ENCODE data around the gene PSMB11.
"Not testable (repeated sequence)": the region's sequence is repeated elsewhere in the genome, so short reads cannot be mapped to it uniquely, and the experiment has no call there.

PSMB11 gene, protein sequence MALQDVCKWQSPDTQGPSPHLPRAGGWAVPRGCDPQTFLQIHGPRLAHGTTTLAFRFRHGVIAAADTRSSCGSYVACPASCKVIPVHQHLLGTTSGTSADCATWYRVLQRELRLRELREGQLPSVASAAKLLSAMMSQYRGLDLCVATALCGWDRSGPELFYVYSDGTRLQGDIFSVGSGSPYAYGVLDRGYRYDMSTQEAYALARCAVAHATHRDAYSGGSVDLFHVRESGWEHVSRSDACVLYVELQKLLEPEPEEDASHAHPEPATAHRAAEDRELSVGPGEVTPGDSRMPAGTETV

DNA sequence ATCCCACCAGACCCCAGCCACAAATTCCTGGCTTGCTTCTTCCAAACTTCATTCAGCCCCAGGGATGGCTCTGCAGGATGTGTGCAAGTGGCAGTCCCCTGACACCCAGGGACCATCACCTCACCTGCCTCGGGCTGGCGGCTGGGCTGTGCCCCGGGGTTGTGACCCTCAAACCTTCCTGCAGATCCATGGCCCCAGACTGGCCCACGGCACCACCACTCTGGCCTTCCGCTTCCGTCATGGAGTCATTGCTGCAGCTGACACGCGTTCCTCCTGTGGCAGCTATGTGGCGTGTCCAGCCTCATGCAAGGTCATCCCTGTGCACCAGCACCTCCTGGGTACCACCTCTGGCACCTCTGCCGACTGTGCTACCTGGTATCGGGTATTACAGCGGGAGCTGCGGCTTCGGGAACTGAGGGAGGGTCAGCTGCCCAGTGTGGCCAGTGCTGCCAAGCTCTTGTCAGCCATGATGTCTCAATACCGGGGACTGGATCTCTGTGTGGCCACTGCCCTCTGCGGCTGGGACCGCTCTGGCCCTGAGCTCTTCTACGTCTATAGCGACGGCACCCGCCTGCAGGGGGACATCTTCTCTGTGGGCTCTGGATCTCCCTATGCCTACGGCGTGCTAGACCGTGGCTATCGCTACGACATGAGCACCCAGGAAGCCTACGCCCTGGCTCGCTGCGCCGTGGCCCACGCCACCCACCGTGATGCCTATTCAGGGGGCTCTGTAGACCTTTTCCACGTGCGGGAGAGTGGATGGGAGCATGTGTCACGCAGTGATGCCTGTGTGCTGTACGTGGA is at the start of gene PSMB11:
TSS of gene PSMB11 (plus strand) at position 51 of the 804 bp plus-strand sequence. CDS start at position 65, 14 bp downstream.
- DNase-seq, result no peak

DNA sequence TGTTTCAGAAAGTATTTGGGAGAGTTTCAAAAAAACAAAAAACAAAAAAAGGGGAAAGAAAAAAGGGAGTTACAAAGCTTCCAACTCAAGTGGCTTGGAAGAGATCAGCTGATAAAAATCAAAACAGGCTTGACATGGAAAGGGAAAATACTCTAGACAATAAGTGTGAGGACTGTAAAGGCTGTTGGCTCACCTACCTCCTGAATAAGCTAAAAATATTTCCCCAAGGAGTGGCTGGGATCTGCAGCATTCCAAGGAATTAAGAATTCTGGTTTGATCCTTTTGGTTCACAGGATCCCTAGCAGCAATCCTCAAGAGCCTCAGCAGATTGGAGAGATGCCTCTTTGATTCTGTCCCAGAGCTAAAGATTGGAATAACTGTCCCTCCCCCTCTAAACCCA is 48.5 kb upstream of the PSMB11 start:
- no peak for DNase-seq

DNA sequence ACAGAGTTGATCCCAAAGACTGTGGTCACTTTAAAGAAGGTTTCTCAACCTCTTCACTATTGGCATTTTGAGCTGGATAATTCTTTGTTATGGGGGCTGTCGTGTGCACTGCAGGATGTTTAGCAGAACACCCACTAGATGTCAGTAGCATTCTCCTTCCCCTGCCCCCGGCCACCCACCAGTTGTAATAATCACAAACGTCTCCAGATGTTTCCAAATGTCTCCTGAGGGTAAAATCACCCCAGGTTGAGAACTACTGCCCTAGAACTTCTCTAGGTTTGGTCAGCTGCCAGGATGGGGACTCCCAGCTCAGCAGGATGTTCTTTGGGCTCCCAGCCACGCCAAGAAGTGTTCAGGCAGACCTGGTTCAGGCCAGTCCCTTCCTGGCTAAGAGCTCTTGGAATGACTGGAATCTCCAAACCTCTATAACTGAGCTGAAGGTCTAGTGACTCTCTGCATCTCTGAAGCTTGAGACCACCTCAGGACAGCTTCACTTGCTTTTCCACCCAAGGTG is 47.2 kb upstream of the PSMB11 start:
- DNase-seq, result peak in 1 of 2 experiments; percentile 43

DNA sequence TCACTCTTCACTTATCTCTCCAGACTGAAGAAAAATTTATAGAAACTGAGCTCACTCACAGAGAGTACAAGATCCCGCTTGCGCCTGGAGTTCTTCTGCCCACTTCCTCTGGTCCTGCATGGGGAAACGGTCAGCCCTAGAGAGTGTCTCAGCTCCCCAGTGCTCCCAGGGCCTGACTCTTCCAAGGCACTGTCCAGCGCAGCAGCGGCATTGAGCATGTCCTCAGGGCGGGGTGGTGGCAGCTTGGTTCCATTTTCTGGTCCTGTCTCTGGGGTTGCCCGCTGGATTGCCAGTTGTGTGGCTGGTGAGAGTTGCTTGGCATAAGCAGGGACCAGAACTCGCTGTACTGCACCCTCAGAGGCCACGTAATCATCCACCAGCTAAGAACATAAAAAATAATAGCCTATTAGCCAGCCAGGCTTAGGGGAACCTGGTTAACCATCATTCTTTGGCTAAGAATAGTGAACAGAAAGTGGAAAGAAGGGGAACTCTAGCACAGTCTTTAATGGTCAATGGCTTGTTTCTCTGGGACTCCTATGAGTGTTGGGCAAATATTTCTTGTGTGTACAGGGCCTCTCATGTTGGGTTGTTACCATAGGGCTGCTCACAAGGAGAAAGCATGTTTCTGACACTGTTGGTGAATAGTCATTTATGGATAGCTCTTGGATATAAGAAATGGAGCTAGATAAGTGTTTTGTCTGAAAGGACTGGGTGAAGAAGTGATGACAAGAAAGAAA is 46.0 kb upstream of the PSMB11 start:
- DNase-seq, result no peak

DNA sequence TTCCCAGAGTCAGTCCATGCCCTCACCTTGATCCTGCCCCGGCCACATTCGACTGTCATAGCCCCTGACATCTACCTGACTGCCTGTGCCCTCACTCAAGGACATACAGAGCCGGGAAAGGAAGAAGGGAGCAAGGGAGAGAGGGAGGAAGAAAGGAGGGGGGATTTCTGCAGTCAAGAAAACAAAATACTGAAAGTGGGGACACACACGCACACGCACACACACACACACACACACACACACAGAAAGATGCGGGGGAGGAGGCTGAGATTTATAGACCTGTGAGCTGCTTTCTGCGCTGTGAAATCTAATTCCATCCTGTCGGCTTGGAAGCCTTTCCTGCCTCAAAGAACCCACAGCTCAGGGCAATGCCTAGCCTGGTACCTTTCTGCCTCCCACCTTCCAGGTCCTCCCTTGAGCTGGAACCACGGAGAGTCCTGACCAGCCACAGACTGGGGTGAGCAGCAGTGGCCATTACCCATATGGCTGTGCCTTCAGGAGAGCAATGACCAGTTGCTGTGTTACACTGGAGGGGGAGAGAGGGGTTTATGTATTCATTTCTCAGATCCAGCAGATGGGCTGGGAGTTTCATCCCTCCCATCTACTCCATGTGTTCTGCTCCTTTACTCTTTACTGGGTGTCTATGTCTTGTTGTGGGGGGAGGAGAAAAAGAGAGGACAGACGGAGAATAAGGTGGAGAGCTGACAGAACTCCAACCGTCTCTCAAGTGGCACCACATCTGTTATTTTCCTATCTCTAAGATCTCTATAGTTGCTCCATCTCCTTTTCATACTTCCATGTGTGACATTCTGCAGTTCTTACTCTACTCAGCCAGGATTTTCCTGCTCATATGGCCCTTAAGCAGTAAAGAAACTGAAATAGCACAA is 45.0 kb upstream of the PSMB11 start:
- DNase-seq, result no peak

DNA sequence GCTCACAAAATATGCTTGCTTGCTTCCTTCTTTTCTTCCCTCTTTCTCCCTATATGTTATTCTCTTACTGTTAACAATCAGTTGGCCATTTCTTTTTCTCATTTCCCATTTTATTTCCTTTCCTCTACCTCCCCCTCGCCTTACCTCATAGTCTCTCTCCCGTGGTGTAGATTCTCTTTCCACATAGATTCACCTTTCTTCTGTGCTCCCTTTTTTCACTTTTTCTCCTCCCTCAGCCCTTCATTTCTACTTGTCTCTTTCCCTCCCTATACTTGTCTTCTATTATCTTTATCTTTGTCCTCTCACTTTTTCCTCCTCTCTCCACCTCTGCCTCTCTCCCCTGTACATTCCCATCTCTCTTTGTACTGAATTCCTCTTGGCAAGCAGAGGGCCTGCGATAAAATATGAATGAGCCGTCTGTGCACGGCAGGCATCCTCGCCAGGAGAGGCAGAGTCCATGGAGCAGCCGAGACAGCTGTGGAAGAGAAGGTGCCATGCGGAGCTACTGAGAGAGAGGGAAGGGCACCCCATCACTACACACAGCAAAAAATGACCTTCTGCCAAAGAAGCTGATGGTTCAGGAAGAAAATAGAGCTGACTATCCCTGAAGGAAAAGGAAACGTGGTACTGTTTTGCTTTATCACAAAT is 44.2 kb upstream of the PSMB11 start:
- no peak for DNase-seq

DNA sequence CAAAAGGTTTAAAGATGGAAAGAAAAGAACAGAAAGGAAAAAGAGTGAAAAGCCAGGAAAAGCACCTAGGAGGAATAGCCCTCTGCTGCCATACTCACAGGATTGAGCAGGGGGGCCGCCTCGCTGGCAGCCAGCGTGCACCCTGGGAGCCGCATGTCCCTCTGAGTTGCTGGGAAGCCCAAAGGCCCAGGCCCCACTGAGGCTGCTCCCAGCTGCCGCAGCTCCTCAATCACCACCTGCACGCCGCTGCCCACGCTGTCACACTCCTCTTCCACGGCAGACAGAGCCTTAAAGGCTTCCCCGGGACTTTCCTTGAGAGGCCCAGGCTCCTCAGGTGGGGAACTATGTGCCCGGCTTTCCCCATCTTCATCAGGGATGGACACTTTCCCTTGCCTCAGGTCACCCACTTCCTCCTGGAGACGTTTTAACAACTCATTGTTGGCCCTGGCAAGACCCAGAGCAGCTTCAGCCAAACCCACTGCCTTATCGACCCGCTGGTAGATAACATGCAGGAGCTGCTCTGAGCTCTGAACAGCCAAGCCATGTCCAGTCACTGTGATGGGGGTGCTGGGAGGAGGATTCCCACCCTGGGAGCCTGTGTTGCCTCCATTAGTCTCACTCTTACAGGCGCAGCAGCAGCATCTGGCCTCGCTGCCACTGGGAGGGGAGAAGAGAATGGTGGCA is 43.5 kb upstream of the PSMB11 start:
- DNase-seq, result no peak

DNA sequence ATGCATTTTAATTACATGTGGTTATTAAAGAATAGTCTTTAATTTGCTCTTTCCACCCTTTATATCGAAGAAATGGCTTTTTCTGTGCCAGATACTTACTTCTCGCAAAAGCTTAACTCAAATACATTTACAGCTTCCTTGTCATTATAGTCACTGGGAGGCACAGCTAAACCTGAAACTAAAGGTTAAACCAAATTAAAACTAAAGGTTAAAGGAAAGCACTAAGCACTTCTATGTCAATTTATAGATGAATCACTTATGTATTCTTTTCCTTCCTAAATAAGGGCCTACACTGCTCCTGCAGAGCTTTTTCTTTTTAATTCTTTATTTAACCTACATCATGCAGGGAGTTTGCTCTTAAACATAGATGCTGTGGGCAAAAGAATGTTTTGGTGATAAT is 41.2 kb upstream of the PSMB11 start:
- DNase-seq, result no peak

DNA sequence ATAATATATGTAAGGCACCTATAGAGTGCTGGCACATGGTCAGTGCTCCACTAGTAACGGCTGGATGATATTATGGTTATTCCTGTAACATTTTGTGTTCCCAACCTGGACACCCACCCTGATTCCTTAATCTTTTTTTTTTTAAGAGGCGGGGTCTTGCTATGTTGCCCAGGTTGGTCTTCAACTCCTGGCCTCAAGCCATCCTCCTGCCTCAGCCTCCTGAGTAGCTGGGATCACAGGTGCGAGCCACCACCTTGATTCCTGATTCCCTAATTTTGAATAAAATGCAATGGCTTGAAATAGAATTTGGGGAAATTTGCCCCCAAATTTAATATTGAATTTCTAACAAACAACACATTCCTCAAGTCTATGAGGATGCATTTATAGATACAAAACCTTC is 39.4 kb upstream of the PSMB11 start:
- no peak for DNase-seq

DNA sequence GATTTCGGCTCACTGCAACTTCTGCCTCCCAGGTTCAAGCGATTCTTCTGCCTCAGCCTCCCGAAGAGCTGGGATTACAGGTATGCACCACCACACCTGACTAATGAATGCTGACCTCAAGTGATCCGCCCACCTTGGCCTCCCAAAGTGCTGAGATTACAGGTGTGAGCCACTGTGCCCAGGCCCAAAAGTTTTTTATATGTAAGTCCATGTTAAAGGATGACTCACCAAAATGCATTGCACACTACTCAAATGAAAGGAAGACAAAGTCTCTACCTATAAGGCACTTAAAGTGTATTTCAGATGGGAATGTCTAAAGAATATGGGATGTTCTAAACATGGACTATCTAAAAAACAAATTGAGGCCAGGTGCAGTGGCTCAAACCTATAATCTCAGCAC is 37.7 kb upstream of the PSMB11 start:
- DNase-seq, result not testable (repeated sequence)

DNA sequence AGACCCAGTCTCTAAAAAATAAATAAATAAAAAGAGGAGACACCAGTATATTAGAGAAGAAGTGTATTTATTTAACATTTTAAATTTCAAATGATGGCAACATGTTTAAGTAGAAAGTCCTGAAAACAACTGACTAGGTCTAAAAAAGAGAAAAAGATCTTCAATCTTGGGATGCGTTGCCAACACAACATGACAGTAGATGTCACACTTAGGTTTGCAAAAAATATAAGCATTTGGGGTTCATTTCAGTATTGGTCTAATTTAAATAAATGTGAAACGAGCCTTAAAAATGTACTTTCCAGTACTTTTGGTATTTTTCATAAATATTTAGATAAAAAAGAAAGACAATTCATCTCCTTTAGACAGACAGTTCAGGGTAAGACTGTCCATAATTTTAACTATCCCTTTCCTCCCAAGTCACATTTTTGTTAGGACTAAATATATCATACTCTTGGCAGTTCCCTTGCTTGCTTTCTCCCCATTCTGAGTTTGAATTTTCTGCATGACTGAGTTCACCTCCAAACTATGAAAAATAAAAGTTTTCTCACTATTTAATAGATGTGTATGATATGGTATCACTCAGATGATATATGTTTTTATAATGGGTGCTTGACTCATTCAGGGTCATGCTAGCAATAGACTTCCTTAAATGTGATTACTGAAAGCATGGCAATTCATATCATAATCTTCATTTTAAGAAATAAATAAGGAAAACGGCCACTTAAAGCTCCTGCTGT is 36.4 kb upstream of the PSMB11 start:
- no peak for DNase-seq

DNA sequence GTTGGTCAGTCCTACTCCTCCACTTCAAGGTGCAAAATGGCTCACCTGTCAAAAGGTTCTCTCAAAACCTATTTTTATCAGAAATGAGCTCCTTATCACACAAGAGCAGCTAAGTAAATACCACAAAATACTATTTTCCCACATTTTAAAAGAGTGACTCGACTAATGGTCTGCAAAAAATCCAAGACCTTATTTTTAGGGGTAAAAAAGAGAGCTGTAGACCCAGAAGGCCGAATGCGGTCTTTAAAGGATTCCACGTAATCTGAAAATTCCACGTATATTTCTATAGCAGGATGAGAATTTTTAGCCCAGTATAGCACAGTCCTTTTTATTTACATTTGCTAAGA is 35.9 kb upstream of the PSMB11 start:
- no peak for DNase-seq

DNA sequence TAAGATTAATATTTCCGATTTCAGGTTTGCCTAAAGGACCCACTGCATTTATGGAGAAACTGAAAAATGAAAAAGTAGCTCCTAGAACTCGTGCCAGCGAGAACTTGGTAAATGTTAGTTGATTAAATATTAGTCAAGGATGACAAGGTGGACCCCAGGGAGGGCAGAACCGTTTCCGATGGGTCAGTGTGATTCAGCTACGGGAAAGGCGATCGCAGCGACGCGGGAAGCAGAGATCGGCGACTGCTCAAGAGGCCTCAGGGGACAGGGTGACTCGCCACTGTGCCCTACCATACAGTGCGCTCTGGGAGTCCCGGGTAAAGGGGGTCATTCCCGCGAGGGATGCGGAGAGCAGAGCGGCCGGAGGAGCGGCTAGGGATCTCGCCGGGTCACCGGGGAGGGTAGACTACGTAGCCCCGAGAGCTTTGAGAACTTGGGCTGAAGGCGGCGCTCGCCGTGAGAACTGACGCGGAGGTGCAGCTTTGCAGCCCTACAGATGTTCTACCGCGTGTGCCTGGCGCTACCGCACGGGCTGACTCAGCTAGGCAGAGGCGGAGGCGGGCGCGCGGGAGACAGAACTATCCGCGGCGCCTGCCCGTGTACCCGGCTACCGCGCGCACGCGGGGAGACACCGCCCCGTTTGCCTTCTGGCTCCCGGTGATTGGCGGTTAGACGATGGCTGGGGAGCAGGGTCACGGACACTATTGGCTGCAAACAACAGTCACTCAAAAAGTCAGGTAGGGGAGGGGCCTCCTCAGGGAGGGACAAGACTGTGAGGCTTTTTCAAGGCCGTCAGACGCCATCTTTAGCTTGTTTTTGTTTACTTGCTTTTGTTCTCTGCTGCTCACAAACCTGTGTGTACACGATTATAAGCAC is 35.2 kb upstream of the PSMB11 start:
- peak; percentile 95 to 98 for DNase-seq

DNA sequence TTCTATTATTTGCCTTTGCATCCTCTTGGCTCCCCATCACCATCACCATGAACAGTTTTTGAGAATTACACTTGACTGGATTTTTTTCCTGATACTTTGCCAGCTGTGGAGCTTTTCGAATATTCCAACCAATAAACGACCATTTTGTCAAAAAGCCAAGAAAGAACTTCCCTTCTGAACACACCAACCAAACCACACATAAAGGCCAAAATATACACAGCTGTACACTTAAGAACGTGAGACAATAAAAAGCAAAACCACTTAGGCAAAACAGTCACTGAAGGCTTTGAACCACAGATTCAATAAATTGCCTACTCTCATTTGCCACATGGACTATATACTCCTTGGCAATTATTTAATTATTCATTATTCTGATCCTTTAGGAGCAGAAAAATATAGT is 33.2 kb upstream of the PSMB11 start:
- peak in 1 of 2 experiments; percentile 11 for DNase-seq

DNA sequence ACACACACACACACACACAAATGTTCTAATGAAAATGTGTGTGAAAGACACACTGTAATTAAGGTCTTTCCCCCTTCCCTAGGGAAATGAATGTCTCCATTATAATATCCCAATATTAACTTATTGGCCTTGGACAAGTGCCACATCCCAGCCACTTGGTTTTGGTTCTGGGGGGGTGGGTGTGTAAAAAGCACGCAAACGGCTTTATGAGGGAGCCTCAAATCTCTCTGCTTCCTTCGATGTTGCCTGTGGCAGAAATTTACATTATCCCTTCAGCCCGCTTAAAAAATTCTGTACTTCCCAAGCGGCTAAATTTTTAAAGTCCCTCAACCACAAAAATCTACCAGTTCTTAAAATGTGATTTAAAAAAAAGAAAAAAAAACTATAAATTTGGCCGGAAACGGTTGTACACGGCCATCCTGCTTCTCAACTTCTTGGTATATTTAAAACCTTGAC is 32.5 kb upstream of the PSMB11 start:
- peak; percentile 17 to 41 for DNase-seq

DNA sequence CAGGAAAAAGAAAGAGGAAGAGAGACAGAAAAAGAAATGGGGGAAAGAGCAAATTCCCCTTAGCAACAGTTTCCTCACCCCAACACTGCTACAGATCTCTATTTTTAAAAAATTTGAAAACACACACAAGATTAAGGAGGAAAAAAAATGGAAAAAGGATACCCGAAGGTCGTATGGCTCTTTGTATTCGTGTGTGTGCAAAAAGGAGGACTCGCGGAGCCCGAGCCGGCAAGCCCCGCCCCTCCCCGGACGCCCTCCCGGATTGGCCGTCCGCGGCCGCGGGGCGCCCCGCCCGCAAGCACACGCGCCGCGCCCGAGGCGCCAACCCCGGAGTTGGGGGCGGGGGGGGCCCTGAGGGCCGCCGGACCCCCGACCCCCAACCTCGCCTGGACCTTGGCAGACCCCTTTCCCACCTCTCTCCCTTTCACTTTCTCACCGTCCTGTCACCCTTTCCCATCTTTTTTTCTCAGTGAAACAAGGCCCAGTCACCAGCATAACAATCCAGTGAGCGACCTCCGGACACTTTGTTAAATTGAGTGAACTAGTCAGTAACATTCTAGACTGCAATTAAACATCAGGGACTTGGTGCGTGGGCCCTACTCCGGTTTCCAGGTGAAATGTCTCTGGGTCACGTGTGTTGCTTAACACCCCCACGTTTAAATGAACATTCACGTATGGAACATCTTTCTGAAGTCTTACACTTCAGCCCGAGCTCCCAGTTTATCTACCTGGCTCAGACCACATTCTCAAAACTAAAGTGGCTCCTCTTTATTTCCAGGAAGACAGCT is 31.9 kb upstream of the PSMB11 start, which contains the start of gene C14orf93:
TSS of gene C14orf93 (minus strand) at position 205 of the 788 bp plus-strand sequence. CDS start 11,120 bp downstream, outside the sequence.
- DNase-seq, result peak; percentile 41 to 84

DNA sequence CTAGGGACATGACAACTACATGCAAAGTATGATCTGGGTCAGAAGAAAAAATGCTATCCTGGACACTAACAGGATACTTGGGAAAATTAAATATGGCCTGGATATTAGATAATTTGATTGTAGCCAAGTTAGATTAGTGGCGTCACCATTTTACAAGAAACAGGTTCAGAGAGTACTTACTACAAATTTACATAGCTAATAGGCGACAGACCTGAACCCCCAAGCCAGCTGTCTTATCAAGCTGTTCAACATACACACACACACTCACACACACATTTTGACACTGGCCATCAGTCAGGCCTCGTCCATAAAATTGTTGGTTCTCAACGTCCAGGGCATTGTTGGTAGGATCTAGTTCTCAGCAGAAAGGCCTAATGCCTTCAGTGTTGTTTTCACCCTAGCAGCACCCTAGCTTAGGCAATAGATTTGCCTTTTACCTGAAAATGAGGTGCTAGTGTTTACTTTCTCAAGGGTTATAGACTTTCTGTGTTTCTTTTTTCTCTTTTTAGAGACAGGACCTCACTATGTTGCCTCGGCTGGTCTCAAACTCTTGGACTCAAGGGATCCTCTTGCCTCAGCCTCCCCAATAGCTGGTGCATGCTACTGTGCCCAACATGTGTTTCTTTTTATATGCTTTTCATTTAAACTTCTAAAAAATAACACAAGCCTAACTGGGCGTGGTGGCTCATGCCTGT is 28.8 kb upstream of the PSMB11 start:
- no peak for DNase-seq

DNA sequence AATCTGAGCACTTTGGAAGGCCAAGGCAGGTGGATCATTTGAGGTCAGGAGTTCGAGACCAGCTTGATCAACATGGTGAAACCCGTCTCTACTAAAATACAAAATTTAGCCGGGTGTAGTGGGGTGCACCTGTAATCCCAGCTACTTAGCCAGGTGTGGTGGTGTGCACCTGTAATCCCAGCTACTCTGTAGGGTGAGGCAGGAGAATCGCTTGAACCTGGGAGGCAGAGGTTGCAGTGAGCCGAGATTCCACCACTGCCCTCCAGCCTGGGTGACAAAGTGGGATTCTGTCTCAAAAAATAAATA is 28.3 kb upstream of the PSMB11 start:
- DNase-seq, result not testable (repeated sequence)

Data from NCI-H526 (cell line).